ENCODE results near the gene CTDSP2.
"Not testable (repeated sequence)": the region's sequence is repeated elsewhere in the genome, so short reads cannot be mapped to it uniquely, and the experiment has no call there.

GRCh38 chr12:57774634-57775033 is 71.9 kb downstream of the CTDSP2 start:
- not testable (repeated sequence) for TF ChIP-seq CTCF, POLR2A, POLR2AphosphoS5, EP300 (IDR thresholded peaks at IDR 0.05)

Data from gastroesophageal sphincter (tissue), 3 donors.